ENCODE results near the gene TNKS1BP1.
A peak's percentile ranks its signal among the peaks of the same experiment; 100 is the strongest.

Gene TNKS1BP1

DNA sequence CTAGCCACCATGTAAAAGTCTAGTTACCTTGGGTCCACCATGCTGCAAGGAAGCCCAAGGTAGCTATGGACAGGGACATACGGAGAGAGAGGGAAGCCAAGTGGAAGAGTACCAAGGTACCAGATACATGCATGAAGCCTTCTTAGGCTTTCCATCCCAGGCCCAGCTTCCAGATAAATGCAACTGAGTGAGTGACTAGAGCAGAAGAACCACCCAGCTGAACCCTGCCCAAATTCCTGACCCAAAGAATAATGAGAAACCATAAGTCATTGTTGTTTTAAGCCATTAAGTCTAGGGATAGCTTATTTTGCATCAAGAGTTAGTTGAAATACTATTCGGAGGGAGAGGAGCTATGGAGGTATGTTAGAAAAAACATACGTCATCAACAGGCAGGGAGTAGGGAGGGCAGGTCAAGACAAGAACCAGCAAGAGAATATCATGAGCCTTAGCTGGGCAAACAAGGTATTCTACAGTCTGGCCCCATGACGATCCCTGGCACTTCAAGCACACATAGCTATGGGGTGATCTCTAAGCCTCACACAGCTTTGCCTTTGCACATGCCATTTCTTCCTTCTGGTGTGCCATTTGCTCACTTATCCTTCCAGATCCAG lies 51.2 kb downstream of the TNKS1BP1 start:
- no peak overlapping the region for H3K27ac ChIP-seq
- H3K27me3 ChIP-seq: no peaks in the 10 kb centered on the region

DNA sequence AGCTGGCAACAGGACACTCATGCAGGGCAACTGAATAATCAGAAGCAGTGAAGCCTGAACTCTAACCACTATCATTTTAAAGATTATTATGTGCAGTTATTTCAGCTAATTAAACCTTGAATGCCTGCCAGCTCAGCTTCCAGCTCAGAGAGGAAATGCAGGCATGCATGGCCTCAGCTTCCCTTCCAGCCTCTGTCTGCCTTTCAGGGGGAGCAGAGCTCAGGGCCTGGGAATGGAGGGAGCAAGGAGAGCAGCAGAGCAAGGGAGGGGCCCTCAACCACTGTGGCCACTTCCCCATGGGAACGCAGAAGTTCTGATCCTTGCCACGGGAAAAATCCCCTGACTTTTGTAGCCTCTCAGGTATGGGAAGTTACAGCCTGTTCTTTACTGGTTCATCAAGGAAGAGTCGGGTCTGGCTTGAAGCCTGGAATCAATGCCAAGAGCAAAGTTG lies 55.2 kb downstream of the TNKS1BP1 start:
- Histone ChIP-seq H3K9me3 (peaks cover 41% of the 10 kb centered on the region), H3K4me1 (peaks cover 11% of the 10 kb centered on the region), H3K4me2 (peak overlapping the region; percentile 54), H3K4me3 (no peak overlapping the region), H4K20me1 (no peaks in the 10 kb centered on the region), H3K27me3 (no peaks in the 10 kb centered on the region), H3K27ac (no peak overlapping the region), H3K9ac (no peak overlapping the region), H3K36me3 (no peaks in the 10 kb centered on the region)
- TF ChIP-seq Cebpa-rat (IDR thresholded peaks at IDR 0.05): no peak

More for the DNA sequence above, 51.2 kb downstream of the TNKS1BP1 start:
- no peaks in the 10 kb centered on the region for H4K20me1 ChIP-seq
- no peak overlapping the region for H3K9ac ChIP-seq
- no peak for TF ChIP-seq Cebpa-rat (IDR thresholded peaks at IDR 0.05)
- no peaks in the 10 kb centered on the region for H3K36me3 ChIP-seq
- H3K4me1 ChIP-seq: peaks cover 11% of the 10 kb centered on the region
- H3K4me2 ChIP-seq: no peak overlapping the region
- no peak overlapping the region for H3K4me3 ChIP-seq
- H3K9me3 ChIP-seq: peaks cover 10% of the 10 kb centered on the region

DNA sequence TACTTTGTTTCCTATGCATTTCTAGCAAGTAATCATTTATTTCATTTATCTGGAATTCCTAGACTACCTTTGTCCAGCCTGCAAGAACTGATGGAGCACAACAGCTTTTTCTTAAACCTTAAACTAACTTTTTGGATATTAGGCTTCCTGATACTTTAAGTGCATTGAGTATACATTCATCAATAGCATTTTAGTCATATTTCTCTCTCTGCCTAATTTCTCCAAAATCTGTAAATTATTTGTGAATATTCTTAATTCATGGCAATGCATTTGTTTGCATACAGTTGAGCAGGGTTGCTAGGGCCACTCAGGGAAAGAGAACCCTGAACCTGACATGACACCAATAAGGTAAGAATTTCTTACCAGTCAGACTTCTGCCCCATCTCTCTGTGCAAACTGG lies 58.6 kb downstream of the TNKS1BP1 start:
- H3K27me3 ChIP-seq: no peaks in the 10 kb centered on the region
- no peak overlapping the region for H3K4me2 ChIP-seq
- H3K9ac ChIP-seq: no peak overlapping the region
- H3K4me1 ChIP-seq: peaks cover 11% of the 10 kb centered on the region
- no peaks in the 10 kb centered on the region for H4K20me1 ChIP-seq
- no peak overlapping the region for H3K27ac ChIP-seq
- peaks cover 38% of the 10 kb centered on the region for H3K9me3 ChIP-seq
- no peak for TF ChIP-seq Cebpa-rat (IDR thresholded peaks at IDR 0.05)
- H3K4me3 ChIP-seq: no peak overlapping the region
- H3K36me3 ChIP-seq: no peaks in the 10 kb centered on the region

DNA sequence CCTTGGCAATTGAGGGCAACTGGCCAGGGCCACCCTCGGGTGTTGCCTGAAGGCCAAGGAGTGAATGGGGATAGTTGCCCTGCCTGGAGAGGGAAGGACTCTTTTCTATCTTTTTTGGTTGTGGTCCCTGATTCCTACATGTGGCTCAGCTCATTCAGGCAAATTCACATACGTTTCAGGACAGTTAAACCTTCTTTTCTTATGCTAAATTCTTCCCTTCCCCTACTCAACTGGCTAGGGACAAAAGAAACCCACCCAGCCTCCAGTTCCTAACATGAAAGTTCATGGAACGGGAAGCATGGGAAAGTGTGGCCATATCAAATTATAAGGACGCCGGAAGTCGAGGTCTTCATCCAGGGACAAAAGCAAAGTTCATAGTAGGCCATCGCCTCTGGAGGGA lies 61.4 kb downstream of the TNKS1BP1 start:
- Histone ChIP-seq H4K20me1 (no peaks in the 10 kb centered on the region), H3K4me2 (no peak overlapping the region), H3K4me1 (no peaks in the 10 kb centered on the region), H3K27me3 (no peaks in the 10 kb centered on the region), H3K4me3 (no peak overlapping the region), H3K9me3 (peaks cover 38% of the 10 kb centered on the region), H3K27ac (no peak overlapping the region), H3K9ac (no peak overlapping the region), H3K36me3 (no peaks in the 10 kb centered on the region)
- TF ChIP-seq Cebpa-rat (IDR thresholded peaks at IDR 0.05): no peak

DNA sequence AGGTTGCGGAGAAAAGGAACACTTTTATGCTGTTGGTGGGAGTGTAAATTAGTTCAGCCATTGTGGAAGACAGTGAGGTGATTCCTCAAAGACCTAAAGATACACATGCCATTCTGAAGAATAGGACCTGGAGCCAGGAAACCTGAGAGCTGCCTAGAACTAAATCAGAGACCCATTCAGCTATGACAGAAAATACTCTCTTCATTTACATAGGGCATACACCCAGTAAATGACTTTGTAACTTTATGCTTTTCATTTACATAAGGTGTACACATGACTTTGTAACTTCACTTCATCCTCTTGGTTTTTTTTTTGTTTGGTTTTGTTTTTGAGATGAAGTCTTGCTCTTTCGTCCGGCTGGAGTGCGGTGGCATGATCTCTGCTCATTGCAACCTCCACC lies 62.6 kb downstream of the TNKS1BP1 start:
- H3K27me3 ChIP-seq: no peaks in the 10 kb centered on the region
- H3K36me3 ChIP-seq: no peaks in the 10 kb centered on the region
- TF ChIP-seq Cebpa-rat (IDR thresholded peaks at IDR 0.05): no peak
- no peak overlapping the region for H3K4me3 ChIP-seq
- no peak overlapping the region for H3K4me2 ChIP-seq
- H4K20me1 ChIP-seq: no peaks in the 10 kb centered on the region
- no peaks in the 10 kb centered on the region for H3K4me1 ChIP-seq
- H3K9me3 ChIP-seq: peaks cover 38% of the 10 kb centered on the region
- H3K27ac ChIP-seq: no peak overlapping the region
- H3K9ac ChIP-seq: no peak overlapping the region

DNA sequence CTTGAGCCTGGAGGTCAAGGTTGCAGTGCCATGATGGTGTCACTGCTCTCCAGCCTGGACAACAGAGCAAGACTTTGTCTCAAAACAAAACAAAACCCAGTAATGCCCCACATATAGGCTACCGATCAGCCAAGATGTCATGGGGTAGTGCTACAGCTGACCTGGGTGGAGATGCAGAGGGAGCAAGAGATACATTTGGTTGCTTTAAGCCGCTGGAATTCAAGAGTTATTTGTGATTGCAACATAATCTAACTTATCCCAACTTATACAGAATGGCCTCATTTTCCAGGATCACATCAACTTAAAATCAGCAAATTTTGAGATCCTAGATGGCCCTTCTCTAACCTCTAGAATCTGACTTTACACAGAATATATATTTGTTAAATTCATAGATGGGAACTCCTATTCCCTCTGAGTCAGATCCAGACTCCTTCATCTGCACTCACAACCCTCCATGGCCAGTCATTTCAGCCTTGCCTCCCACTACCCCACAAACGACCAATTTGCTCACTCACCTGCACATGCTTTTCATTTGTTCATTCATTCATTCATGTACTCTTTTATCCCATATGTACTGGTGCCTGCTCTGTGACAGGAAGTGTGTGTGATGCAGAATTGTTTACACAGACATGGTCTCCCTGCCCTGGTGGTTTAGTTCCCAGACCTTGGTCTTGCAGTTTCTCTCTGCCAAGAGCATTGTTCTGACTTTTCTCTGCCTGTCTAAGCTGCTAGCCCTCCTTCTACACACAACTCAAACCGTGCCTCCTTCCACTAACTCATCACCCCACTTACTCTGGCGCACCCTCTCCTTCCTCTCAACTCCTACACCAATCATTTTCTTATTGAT lies 63.6 kb downstream of the TNKS1BP1 start:
- H3K27ac ChIP-seq: no peak overlapping the region
- TF ChIP-seq Cebpa-rat (IDR thresholded peaks at IDR 0.05): 0 out of 2 replicates have a peak, but pooled peaks have one; percentile 16
- H3K9me3 ChIP-seq: peaks cover 39% of the 10 kb centered on the region

DNA sequence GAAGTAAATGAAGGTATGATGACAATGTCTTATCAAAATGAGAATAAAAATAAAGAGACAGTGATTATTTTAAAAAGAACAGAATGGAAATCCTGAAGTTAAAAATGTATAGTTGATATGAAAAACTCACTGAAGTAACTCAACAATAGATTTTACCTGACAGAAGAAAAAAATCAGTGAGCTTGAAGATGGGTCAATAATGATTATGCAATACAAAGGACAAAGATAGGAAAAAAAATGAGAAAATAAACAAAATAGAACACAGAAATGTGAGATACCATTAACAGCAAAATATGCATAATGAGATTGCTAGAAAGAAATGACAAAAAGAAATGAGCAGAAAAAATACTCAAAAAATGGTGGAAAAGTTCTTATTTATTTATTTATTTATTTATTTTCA lies 68.6 kb downstream of the TNKS1BP1 start:
- peaks cover 22% of the 10 kb centered on the region for H3K9me3 ChIP-seq
- no peak overlapping the region for H3K27ac ChIP-seq
- no peaks in the 10 kb centered on the region for H3K36me3 ChIP-seq
- no peak overlapping the region for H3K9ac ChIP-seq
- H3K27me3 ChIP-seq: no peaks in the 10 kb centered on the region
- H4K20me1 ChIP-seq: no peaks in the 10 kb centered on the region
- no peak overlapping the region for H3K4me3 ChIP-seq
- no peaks in the 10 kb centered on the region for H3K4me1 ChIP-seq
- TF ChIP-seq Cebpa-rat (IDR thresholded peaks at IDR 0.05): no peak
- H3K4me2 ChIP-seq: no peak overlapping the region

More for the DNA sequence above, 63.6 kb downstream of the TNKS1BP1 start:
- no peak overlapping the region for H3K4me2 ChIP-seq
- no peaks in the 10 kb centered on the region for H3K4me1 ChIP-seq
- H3K9ac ChIP-seq: no peak overlapping the region
- no peaks in the 10 kb centered on the region for H3K36me3 ChIP-seq
- H4K20me1 ChIP-seq: no peaks in the 10 kb centered on the region
- no peak overlapping the region for H3K4me3 ChIP-seq
- no peaks in the 10 kb centered on the region for H3K27me3 ChIP-seq

DNA sequence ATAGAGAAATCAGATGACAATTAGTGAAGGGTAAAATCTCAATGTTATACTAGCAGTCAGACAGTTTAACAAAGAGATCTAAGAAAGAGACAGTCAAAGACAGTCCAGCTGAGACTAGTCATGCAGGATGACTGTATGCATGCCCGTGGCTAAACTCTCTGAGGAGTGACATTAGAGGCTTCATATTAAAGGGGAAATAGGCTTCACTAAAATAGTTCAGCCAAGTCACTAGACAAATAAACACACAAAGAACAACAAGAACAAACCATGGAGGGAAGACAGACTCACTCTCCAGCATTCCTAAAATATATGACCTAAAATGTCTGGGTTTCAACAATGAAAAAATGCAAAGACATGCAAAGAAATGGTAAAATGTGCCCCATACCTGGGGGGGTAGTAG lies 69.1 kb downstream of the TNKS1BP1 start:
- H3K36me3 ChIP-seq: no peaks in the 10 kb centered on the region
- no peak overlapping the region for H3K27ac ChIP-seq
- no peak for TF ChIP-seq Cebpa-rat (IDR thresholded peaks at IDR 0.05)
- no peaks in the 10 kb centered on the region for H3K4me1 ChIP-seq
- peaks cover 22% of the 10 kb centered on the region for H3K9me3 ChIP-seq
- no peak overlapping the region for H3K4me3 ChIP-seq
- H3K9ac ChIP-seq: no peak overlapping the region
- H3K27me3 ChIP-seq: no peaks in the 10 kb centered on the region
- no peak overlapping the region for H3K4me2 ChIP-seq
- no peaks in the 10 kb centered on the region for H4K20me1 ChIP-seq

DNA sequence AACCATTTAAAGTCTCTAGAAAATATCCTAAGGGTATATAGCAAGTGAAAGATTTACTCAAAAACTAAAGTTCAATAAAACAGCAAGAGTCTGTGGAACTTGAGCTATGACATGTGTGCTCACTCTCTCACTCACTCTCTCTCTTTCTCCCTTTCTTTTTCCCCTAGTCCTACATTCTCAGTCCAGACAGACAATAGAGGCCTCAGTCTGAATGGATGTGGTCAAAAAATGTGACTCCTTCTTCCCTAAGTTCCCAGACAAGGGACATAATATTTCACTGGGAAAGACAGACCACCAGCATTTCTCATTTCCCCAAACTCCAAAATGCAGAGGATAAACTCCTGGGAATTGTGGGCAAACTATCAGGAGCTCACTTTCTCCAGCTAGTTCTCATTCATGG lies 70.1 kb downstream of the TNKS1BP1 start:
- Histone ChIP-seq H3K4me2 (no peak overlapping the region), H3K4me1 (no peaks in the 10 kb centered on the region), H4K20me1 (no peaks in the 10 kb centered on the region), H3K9ac (no peak overlapping the region), H3K27me3 (no peaks in the 10 kb centered on the region), H3K4me3 (no peak overlapping the region), H3K9me3 (peaks cover 22% of the 10 kb centered on the region), H3K36me3 (no peaks in the 10 kb centered on the region), H3K27ac (no peak overlapping the region)
- no peak for TF ChIP-seq Cebpa-rat (IDR thresholded peaks at IDR 0.05)

DNA sequence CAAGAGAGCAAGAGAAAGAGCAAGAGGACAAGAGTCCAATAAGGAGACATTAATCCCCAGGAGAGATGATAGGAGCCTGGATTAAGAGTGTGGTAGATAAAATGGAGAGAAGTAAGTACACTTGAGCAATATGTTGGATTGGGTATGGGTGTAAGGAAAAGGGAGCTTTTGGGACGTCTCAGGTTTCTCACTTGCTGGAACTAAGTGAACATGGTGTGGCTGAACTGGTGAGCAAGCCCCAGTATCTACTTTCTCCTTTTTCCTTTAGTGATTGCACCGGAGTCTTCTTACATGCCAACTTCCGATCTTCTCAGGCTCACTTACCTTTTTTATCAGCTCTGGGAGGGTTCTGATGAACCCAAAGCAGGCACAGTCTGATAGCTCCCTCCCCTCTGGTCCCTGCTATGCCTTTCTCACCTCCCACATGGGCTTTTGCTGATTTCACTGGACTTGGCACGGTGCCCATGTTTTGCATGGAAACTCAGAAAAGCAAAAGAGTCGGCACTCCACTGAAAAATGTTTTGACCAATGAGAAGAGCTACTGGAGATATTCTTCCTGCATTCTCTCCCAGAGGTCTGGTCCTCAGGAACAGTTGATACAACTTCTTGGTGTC lies 73.2 kb downstream of the TNKS1BP1 start:
- no peak overlapping the region for H3K9ac ChIP-seq
- H3K36me3 ChIP-seq: no peaks in the 10 kb centered on the region
- H3K4me2 ChIP-seq: no peak overlapping the region
- TF ChIP-seq Cebpa-rat (IDR thresholded peaks at IDR 0.05): no peak
- H3K27me3 ChIP-seq: no peaks in the 10 kb centered on the region
- H3K4me3 ChIP-seq: no peak overlapping the region
- H3K27ac ChIP-seq: no peak overlapping the region
- H3K9me3 ChIP-seq: peaks cover 2% of the 10 kb centered on the region; the same call in 1 of the 2 replicates
- H3K4me1 ChIP-seq: no peaks in the 10 kb centered on the region
- no peaks in the 10 kb centered on the region for H4K20me1 ChIP-seq
